ENCODE results near the gene UHRF1. TPM values are rescaled to one million over a fixed set of nuclear protein-coding genes. Genes with fewer than 3 reads are reported as not detected.

Gene UHRF1
- total RNA-seq (19.2 TPM), polyA plus RNA-seq (ENCODE audit: insufficient read depth in 1 of 8, insufficient read length in 8 of 8, low replicate concordance in 1 of 8) (10 to 100 TPM; 29.2 to 42.5 (median 33.0) TPM)
- long read RNA-seq, donor 1, partial matches to known transcripts: 0 of 1 reads
- long read RNA-seq, donor 1, other reads (novel, unspliced or antisense): 0 of 1 reads
- long read RNA-seq, donor 2, partial matches to known transcripts: 0 of 1 reads
- long read RNA-seq, donor 2, other reads (novel, unspliced or antisense): 0 of 1 reads
- long read RNA-seq, donor 3, transcript UHRF1-203 (17 exons, 2,651 nt): major isoform, 7 of 11 reads
- long read RNA-seq, donor 3, partial matches to known transcripts: 0 of 11 reads
- long read RNA-seq, donor 3, other reads (novel, unspliced or antisense): 0 of 11 reads
- long read RNA-seq, donor 4, transcript UHRF1-205 (17 exons, 3,965 nt): major isoform, 6 of 8 reads
- long read RNA-seq, donor 4, partial matches to known transcripts: 0 of 8 reads
- long read RNA-seq, donor 4, other reads (novel, unspliced or antisense): 0 of 8 reads
- long read RNA-seq, donor 5, partial matches to known transcripts: 0 of 7 reads
- long read RNA-seq, donor 5, other reads (novel, unspliced or antisense): 0 of 7 reads
- long read RNA-seq, donor 6, partial matches to known transcripts: 0 of 6 reads
- long read RNA-seq, donor 6, other reads (novel, unspliced or antisense): 0 of 6 reads
- long read RNA-seq, donor 7, partial matches to known transcripts: 0 of 6 reads
- long read RNA-seq, donor 7, other reads (novel, unspliced or antisense): 0 of 6 reads
- long read RNA-seq, donor 8: 0 reads
- long read RNA-seq, donor 9, partial matches to known transcripts: 0 of 2 reads
- long read RNA-seq, donor 9, other reads (novel, unspliced or antisense): 0 of 2 reads
- long read RNA-seq, donor 10, partial matches to known transcripts: 0 of 2 reads
- long read RNA-seq, donor 10, other reads (novel, unspliced or antisense): 0 of 2 reads
- long read RNA-seq, donor 11, partial matches to known transcripts: 0 of 2 reads
- long read RNA-seq, donor 11, other reads (novel, unspliced or antisense): 0 of 2 reads

DNA sequence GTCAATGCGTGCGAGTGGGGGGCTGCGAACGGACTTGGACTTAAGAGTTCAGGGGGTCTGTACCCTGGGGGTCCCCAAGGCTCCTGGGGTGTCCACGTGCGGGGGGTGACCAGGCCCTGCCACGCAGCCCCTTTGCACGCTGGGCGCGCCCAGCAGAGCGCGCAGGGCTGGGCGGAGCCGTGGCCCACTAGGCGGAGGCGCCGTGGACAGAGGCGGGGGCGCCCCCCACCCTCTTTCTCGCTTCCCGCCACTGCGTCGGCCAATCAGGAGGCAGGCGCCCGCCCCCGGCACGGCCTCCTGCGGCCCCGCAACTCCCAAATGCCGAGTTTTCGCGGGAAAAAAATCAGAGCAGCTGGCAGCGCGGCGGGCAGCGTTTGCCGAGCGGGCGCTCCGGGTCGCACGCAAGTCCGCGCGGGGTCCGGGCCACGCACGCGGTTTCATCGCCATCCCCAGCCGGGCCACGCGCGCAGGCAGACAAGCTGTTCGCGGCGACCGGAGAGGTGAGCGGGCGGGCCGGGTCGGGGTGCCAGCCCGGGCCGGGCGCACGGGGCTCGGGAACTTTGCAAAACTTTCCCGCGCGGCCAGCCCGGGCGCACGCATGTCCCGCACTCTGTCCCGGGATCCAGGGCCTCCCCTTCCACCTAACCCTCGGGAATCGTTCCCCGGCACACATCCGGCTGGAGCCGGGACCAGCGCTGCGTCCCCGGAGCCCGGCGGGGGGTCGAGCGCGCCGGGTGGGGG lies at the start of gene UHRF1:
Gene UHRF1, plus strand, starts transcription at position 346 of the 741 bp plus-strand sequence. CDS start 1,385 bp downstream, outside the sequence.
- Histone ChIP-seq H3K27me3 (ENCODE audit: control insufficient read depth, insufficient read depth, low read length) (no peaks in the 10 kb centered on the region), H3K4me1 (ENCODE audit: control insufficient read depth, insufficient read depth, low read length) (peaks cover 34% of the 10 kb centered on the region), H3K4me3 (ENCODE audit: low read length) (peak within 1 kb of the TSS; percentile 52), H3K9me3 (replicated peaks; ENCODE audit: control insufficient read depth, low read depth, low read length) (no peaks in the 10 kb centered on the region), H3K36me3 (ENCODE audit: control insufficient read depth, insufficient read depth, low read length) (peaks cover 5% of the 10 kb centered on the region), H3K27ac (ENCODE audit: low read length) (peak within 1 kb of the TSS; percentile 67)
- peak; percentile 57 for DNase-seq
- WGBS (ENCODE audit: insufficient coverage): under 1% methylated on average over 85 of the region's 89 CpGs

DNA sequence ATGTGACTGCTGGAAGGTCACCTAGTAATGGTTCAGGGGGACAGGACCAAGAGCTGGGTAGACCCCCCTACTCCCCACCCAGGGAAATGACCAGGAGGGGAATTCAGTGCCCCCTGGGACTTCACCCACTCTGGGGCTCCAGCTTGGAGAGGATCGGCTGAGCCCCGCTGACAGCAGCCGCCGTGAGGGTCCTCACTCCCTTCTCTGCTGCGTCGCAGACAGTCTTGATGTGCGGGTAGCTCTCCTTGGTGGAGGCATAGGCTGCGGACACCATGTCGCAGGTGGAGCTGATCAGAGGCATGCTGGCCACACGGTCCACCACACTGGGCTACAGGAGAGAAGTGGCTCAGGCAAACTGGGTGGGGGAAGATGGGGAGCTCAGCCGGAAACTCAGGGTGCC lies 49.6 kb upstream of the UHRF1 start:
- Histone ChIP-seq H3K27me3 (ENCODE audit: control insufficient read depth, insufficient read depth, low read length) (no peaks in the 10 kb centered on the region), H3K4me1 (ENCODE audit: control insufficient read depth, insufficient read depth, low read length) (no peaks in the 10 kb centered on the region), H3K4me3 (ENCODE audit: low read length) (no peak overlapping the region), H3K9me3 (replicated peaks; ENCODE audit: control insufficient read depth, low read depth, low read length) (no peaks in the 10 kb centered on the region), H3K27ac (ENCODE audit: low read length) (no peak overlapping the region), H3K36me3 (ENCODE audit: control insufficient read depth, insufficient read depth, low read length) (peaks cover 53% of the 10 kb centered on the region)
- no peak for DNase-seq
- WGBS (ENCODE audit: insufficient coverage): 87% methylated on average over 8 of the region's 11 CpGs

DNA sequence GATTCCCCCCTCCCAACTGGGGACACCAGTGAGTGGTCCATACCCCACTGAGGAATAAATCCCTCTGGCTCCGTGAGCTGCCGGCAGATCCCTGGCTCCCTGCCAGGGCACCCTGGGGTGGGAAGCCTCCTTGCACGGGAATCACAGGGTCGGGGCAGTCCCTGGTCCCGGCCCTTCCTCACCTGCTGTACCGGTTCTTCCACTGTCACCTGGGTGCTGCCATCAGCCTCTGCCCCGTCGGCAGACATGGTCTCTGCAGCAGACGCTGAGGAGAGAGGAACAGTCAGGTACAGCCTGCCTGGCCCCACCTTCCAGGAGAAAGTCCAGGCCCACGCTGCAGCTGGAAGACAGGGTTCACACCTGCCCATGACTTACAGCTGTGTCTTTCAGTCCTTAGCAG lies 48.2 kb upstream of the UHRF1 start:
- no peak overlapping the region for H3K27ac ChIP-seq (ENCODE audit: low read length)
- WGBS (ENCODE audit: insufficient coverage): 68% methylated on average over 10 of the region's 10 CpGs
- H3K9me3 ChIP-seq (replicated peaks; ENCODE audit: control insufficient read depth, low read depth, low read length): no peaks in the 10 kb centered on the region
- no peak for DNase-seq
- H3K36me3 ChIP-seq (ENCODE audit: control insufficient read depth, insufficient read depth, low read length): peaks cover 42% of the 10 kb centered on the region
- no peak overlapping the region for H3K4me3 ChIP-seq (ENCODE audit: low read length)
- peaks cover under 1% of the 10 kb centered on the region for H3K4me1 ChIP-seq (ENCODE audit: control insufficient read depth, insufficient read depth, low read length)
- no peaks in the 10 kb centered on the region for H3K27me3 ChIP-seq (ENCODE audit: control insufficient read depth, insufficient read depth, low read length)

DNA sequence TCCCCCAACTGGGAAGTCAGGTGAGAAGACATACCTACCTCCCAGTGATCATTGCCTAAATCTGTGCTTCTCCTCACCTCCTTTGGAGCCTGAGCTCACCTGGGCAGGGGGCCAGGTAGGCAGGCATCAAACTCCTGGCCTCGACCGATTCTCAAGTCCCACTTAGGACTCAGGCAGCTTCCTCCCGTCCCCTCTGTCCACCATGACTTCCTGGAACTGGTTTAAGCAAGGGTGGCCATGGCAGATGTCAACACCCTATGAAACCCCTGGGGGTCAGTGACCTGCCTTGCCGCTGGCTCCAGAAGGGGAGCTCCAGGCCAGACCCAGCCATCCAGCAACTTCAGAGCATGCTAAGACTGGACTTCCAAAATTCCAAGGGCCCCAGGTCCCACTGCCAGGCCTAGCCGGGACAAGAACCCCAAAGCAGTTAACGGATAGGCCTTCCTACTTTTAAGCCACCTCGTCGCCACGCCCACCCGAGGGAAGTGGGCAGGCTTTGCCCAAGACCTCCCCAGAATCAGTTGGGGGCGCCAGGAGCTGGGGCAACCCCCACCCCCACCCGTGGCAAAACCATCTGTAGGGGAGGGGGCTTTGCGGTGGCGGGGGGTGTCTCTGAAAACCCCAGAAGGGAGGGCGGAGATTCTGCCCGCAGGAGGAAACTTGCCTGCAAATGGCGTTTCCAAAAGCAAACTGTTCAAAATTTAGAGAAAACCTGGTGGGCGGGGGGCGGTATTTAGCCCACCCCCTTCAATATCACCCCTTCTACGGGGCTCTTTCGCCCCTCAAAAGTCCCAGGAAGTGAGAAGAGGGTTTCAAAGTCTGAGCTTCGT lies 42.5 kb upstream of the UHRF1 start:
- peak overlapping the region; percentile 87 for H3K27ac ChIP-seq (ENCODE audit: low read length)

DNA sequence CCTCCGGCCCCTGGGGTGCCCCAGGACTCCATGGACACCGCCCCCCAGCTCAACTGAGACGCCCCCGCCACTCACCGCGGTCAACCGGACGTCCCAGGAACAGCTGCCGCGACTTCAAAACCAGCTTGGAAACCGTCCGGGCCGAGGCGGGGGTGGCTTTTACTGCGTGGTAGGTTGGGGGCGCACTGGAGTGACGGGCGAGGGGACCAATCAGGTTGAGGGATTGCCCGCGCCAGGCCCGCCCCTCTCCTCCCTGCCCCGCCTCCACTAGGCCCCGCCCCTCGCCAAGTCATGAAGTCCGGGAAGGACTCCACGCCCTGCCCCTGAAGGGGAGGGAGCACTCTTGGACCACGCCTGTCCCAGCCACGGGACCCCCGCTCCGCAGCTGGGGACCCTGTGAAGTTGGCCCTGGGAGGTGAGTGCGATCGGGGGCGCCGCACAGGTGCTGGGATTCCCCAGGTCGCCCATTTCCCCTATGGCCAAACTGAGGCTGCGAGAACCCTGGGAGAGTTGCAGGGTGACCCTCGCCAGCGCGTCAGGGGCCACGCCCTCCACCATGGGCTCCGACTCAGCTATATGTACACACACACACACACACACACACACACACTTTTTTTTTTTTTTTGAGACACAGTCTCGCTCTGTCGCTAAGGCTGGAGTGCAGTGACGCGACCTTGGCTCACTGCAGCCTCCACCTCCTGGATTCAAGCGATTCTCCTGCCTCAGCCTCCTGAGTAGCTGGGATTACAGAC lies 41.6 kb upstream of the UHRF1 start, which contains the start of gene PLIN3:
Gene PLIN3, minus strand, starts transcription at position 134 of the 752 bp plus-strand sequence. CDS start 6,273 bp downstream, outside the sequence.
- peak within 1 kb of the TSS; percentile 97 for H3K4me3 ChIP-seq (ENCODE audit: low read length)
- peaks cover 4% of the 10 kb centered on the region for H3K36me3 ChIP-seq (ENCODE audit: control insufficient read depth, insufficient read depth, low read length)
- 3% methylated on average over 31 of the region's 46 CpGs for WGBS (ENCODE audit: insufficient coverage)
- H3K27ac ChIP-seq (ENCODE audit: low read length): peak within 1 kb of the TSS; percentile 87
- no peaks in the 10 kb centered on the region for H3K9me3 ChIP-seq (replicated peaks; ENCODE audit: control insufficient read depth, low read depth, low read length)
- peaks cover 13% of the 10 kb centered on the region for H3K4me1 ChIP-seq (ENCODE audit: control insufficient read depth, insufficient read depth, low read length)
- H3K27me3 ChIP-seq (ENCODE audit: control insufficient read depth, insufficient read depth, low read length): no peaks in the 10 kb centered on the region
- DNase-seq: peak; percentile 97

More for the DNA sequence above, 42.5 kb upstream of the UHRF1 start:
- DNase-seq: peak; percentile 76
- Histone ChIP-seq H3K4me3 (ENCODE audit: low read length) (peak overlapping the region; percentile 97), H3K27me3 (ENCODE audit: control insufficient read depth, insufficient read depth, low read length) (no peaks in the 10 kb centered on the region), H3K9me3 (replicated peaks; ENCODE audit: control insufficient read depth, low read depth, low read length) (no peaks in the 10 kb centered on the region), H3K4me1 (ENCODE audit: control insufficient read depth, insufficient read depth, low read length) (peaks cover 13% of the 10 kb centered on the region), H3K36me3 (ENCODE audit: control insufficient read depth, insufficient read depth, low read length) (peaks cover 9% of the 10 kb centered on the region)
- 0% methylated on average over 4 of the region's 22 CpGs for WGBS (ENCODE audit: insufficient coverage)

DNA sequence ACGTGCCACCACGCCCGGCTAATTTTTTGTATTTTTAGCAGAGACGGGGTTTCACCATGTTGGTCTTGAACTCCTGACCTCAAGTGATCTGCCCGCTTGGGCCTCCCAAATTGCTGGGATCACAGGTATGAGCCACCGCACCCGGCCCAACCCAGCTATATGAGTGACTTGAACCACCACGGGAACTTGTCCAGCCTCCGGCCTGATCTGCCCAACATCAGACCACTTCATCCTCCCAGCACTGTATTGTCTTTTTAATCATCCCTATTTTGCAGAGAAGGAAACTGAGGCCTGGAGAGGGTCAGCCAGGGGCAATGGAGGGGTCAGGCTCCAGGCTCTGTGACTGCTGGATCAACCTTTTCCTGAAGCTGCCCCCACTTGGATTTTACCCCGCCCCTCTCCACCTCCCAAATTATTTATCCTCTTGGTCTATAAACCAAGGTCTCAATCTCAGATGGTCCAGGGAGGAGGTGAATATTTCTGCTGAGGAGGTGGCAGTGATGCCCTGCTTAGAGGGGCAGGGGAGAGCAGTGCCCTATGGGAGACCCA lies 40.9 kb upstream of the UHRF1 start:
- peaks cover 13% of the 10 kb centered on the region for H3K4me1 ChIP-seq (ENCODE audit: control insufficient read depth, insufficient read depth, low read length)
- H3K27me3 ChIP-seq (ENCODE audit: control insufficient read depth, insufficient read depth, low read length): no peaks in the 10 kb centered on the region
- peak; percentile 20 for DNase-seq
- no peak overlapping the region for H3K27ac ChIP-seq (ENCODE audit: low read length)
- WGBS (ENCODE audit: insufficient coverage): 74% methylated on average over 4 of the region's 10 CpGs
- no peak overlapping the region for H3K4me3 ChIP-seq (ENCODE audit: low read length)
- no peaks in the 10 kb centered on the region for H3K9me3 ChIP-seq (replicated peaks; ENCODE audit: control insufficient read depth, low read depth, low read length)
- peaks cover 4% of the 10 kb centered on the region for H3K36me3 ChIP-seq (ENCODE audit: control insufficient read depth, insufficient read depth, low read length)

DNA sequence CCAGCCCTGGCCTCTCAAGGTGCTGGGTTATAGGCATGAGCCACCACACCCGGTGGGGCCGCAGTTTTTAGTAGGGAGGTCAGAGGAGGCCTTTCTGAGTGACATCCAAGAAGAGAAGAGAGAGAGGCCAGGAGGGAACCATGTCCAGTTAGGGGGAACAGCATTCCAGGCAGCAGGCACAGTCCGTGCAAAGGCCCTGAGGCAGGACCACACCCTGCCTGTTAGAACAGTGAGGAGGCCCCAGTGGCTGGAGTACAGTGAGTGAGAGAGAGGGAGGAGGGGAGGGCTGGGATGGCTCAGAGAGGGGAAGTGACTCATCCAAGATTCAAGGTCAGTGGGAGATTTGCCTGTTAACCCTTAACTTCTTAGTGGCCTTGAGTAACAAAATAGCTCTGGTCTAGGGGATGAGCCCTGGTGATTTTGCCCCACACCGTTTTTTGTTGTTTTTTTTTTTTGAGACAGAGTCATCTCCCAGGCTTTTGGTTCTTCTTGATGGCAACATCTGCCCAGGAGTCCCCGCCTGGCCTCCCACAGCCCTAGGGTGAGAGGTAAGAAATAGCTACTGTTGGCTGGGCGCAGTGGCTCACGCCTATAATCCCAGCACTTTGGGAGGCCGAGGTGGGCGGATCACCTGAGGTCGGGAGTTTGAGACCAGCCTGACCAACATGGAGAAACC lies 39.1 kb upstream of the UHRF1 start:
- no peak overlapping the region for H3K27ac ChIP-seq (ENCODE audit: low read length)
- no peaks in the 10 kb centered on the region for H3K27me3 ChIP-seq (ENCODE audit: control insufficient read depth, insufficient read depth, low read length)
- H3K4me1 ChIP-seq (ENCODE audit: control insufficient read depth, insufficient read depth, low read length): peaks cover 13% of the 10 kb centered on the region
- H3K36me3 ChIP-seq (ENCODE audit: control insufficient read depth, insufficient read depth, low read length): no peaks in the 10 kb centered on the region
- no peak overlapping the region for H3K4me3 ChIP-seq (ENCODE audit: low read length)
- 74% methylated on average over 8 of the region's 10 CpGs for WGBS (ENCODE audit: insufficient coverage)
- H3K9me3 ChIP-seq (replicated peaks; ENCODE audit: control insufficient read depth, low read depth, low read length): no peaks in the 10 kb centered on the region
- peak; percentile 41 for DNase-seq

DNA sequence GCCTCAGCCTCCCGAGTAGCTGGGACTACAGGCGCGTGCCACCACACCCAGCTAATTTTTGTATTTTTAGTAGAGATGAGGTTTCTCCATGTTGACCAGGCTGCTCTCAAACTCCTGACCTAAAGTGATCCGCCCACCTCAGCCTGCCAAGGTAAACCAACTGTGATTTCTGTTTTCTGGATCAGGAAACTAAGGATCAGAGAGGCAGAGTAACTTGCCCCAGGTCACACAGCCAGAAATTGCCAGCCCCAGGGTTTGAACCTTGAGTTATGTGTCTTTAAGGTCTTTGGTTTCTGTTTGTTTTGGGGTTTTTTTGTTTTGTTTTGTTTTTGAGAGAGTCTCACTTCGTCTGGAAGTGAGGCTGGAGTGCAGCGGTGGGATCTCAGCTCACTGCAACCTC lies 37.6 kb upstream of the UHRF1 start:
- H3K27me3 ChIP-seq (ENCODE audit: control insufficient read depth, insufficient read depth, low read length): no peaks in the 10 kb centered on the region
- no peaks in the 10 kb centered on the region for H3K9me3 ChIP-seq (replicated peaks; ENCODE audit: control insufficient read depth, low read depth, low read length)
- WGBS (ENCODE audit: insufficient coverage): 31% methylated on average over 2 of the region's 6 CpGs
- no peak overlapping the region for H3K27ac ChIP-seq (ENCODE audit: low read length)
- DNase-seq: no peak
- H3K4me3 ChIP-seq (ENCODE audit: low read length): no peak overlapping the region
- H3K36me3 ChIP-seq (ENCODE audit: control insufficient read depth, insufficient read depth, low read length): no peaks in the 10 kb centered on the region
- peaks cover 7% of the 10 kb centered on the region for H3K4me1 ChIP-seq (ENCODE audit: control insufficient read depth, insufficient read depth, low read length)

Data from muscle of leg (tissue), 16 donors.